HepG2 (cell line): ENCODE measurements around the gene TBX10. TPM values are rescaled to one million over a fixed set of nuclear protein-coding genes. Genes with fewer than 3 reads are reported as not detected.

Source experiments
- ATAC-seq: fragments of 200-7000 bp; cut with Tn5 transposase; 3 replicates; pipeline ENCODE4 v1.9.1; 2020; ENCODE audit warnings: mild to moderate bottlenecking, moderate library complexity
- BruUV-seq: library from RNA; stranded (reverse); fragments of 400-500 nt; replicated peaks from 2 replicates; lab custom pipeline; 2021; lab: Mats Ljungman, UMichigan
- CTCF ChIA-PET: fragments of 300-600 bp; formaldehyde crosslinking; extraction: SDS; loops from one replicate; lab custom pipeline; 2021; ENCODE audit warnings: low total read pairs, inconsistent platforms, low intra/inter-chr PET ratio; lab: Yijun Ruan, JAX
- POLR2A ChIA-PET: fragments of 350-600 bp; sonication (Branson Sonifier 250); formaldehyde crosslinking; loops from one replicate; lab custom pipeline; 2020; ENCODE audit warnings: antibody characterized with exemption, inconsistent platforms; lab: Yijun Ruan, JAX
- DNase-seq: peaks from one replicate; pipeline ENCODE4 v3.0.0-alpha.2; 2015; ENCODE audit warnings: low spot score
- FAIRE-seq: peaks from 3 replicates; lab custom pipeline; 2011; peaks lifted over from hg19 to GRCh38; lab: Jason Lieb, UNC
- H2AFZ ChIP-seq: one replicate; pipeline ENCODE4 v1.6.1; 2011; ENCODE audit warnings: low read length, inconsistent platforms
- H3K27ac ChIP-seq: fragments of 300-600 bp; 3 replicates; pipeline ENCODE4 v1.8.0; 2011; ENCODE audit warnings: mixed run types, mild to moderate bottlenecking, mixed read lengths, low read length, inconsistent platforms; ENCODE audit not compliant: insufficient read depth; ENCODE audit errors: extremely low read length
- H3K27me3 ChIP-seq, 2 experiments: fragments of 200-600 bp in 1 of 2; 2 replicates in 1 of 2; 3 replicates in 1 of 2; pipeline versions ENCODE4 v1.6.0 to v1.8.0; 2011; ENCODE audit warnings: low read length in 2 of 2, mild to moderate bottlenecking in 2 of 2, moderate library complexity in 2 of 2, inconsistent platforms in 1 of 2; ENCODE audit not compliant: insufficient read depth in 2 of 2, control insufficient read depth in 1 of 2
- H3K36me3 ChIP-seq, 2 experiments: fragments of 200-600 bp in 1 of 2; replicated peaks in 1 of 2; 2 replicates in 1 of 2; 3 replicates in 1 of 2; pipeline versions ENCODE4 v1.5.1 to v1.8.0; 2011; ENCODE audit warnings: low read length in 2 of 2, inconsistent platforms in 1 of 2; ENCODE audit not compliant: insufficient read depth in 2 of 2, control insufficient read depth in 1 of 2
- H3K4me1 ChIP-seq: 2 replicates; pipeline ENCODE4 v1.5.1; 2012; ENCODE audit warnings: low read length, inconsistent platforms; ENCODE audit not compliant: insufficient read depth
- H3K4me2 ChIP-seq: 2 replicates; pipeline ENCODE4 v1.6.0; 2011; ENCODE audit warnings: low read depth, low read length, inconsistent platforms
- H3K4me3 ChIP-seq, 3 experiments: fragments of 200-600 bp in 1 of 3; sonication (generic), shearing (Covaris generic) in 1 of 3; replicated peaks in 1 of 3; 2 replicates each; pipeline ENCODE4 v1.5.1; 2011 to 2016; ENCODE audit warnings: low read length in 3 of 3, inconsistent platforms in 2 of 3, low read depth in 2 of 3, mild to moderate bottlenecking in 2 of 3, control low read depth in 1 of 3, mixed read lengths in 1 of 3; ENCODE audit not compliant: insufficient read depth in 1 of 3
- H3K79me2 ChIP-seq: one replicate; pipeline ENCODE4 v1.6.1; 2011; ENCODE audit warnings: low read length, inconsistent platforms; ENCODE audit not compliant: insufficient read depth
- H3K9ac ChIP-seq: 2 replicates; pipeline ENCODE4 v1.6.0; 2011; ENCODE audit warnings: mild to moderate bottlenecking, low read depth, low read length, inconsistent platforms; ENCODE audit not compliant: insufficient read depth
- H3K9me3 ChIP-seq: 2 replicates; pipeline ENCODE4 v1.5.1; 2012; ENCODE audit warnings: mild to moderate bottlenecking, low read length
- H4K20me1 ChIP-seq: 2 replicates; pipeline ENCODE4 v1.6.0; 2011; ENCODE audit warnings: inconsistent platforms, mild to moderate bottlenecking, low read length, moderate library complexity; ENCODE audit not compliant: insufficient read depth
- BRCA1 ChIP-seq: sonication (generic); formaldehyde crosslinking; IDR thresholded peaks from 2 replicates; pipeline ENCODE4 v1.4.0; 2020; ENCODE audit warnings: missing genetic modification reagents
- EP300 ChIP-seq, 3 experiments: sonication (generic) in 1 of 3; formaldehyde crosslinking in 1 of 3; IDR thresholded peaks; 2 replicates each; pipeline versions ENCODE4 v1.5.1 to v1.6.1; 2011 to 2020; ENCODE audit warnings: low read depth in 2 of 3, low read length in 2 of 3, borderline replicate concordance in 1 of 3, improper control_type of control experiment in 1 of 3, mild to moderate bottlenecking in 1 of 3, missing genetic modification reagents in 1 of 3, moderate library complexity in 1 of 3
- ERF ChIP-seq: IDR thresholded peaks from 2 replicates; pipeline ENCODE4 v1.6.1; 2018; ENCODE audit warnings: missing biosample characterization, missing genetic modification reagents
- ESRRA ChIP-seq: sonication (generic); formaldehyde crosslinking; IDR thresholded peaks from 2 replicates; pipeline ENCODE4 v1.5.1; 2020; ENCODE audit warnings: mild to moderate bottlenecking, low read depth, missing genetic modification reagents
- FOXP1 ChIP-seq, 2 experiments: fragments of 450-650 bp in 1 of 2; IDR thresholded peaks; 2 replicates each; pipeline ENCODE4 v1.6.1; 2017 to 2018; ENCODE audit warnings: antibody characterized with exemption in 1 of 2
- MAFF ChIP-seq: IDR thresholded peaks from 2 replicates; pipeline ENCODE4 v1.6.1; 2011; ENCODE audit warnings: low read depth, low read length, improper control_type of control experiment
- NONO ChIP-seq, 2 experiments: fragments of 450-650 bp in 1 of 2; sonication (generic) in 1 of 2; formaldehyde crosslinking in 1 of 2; IDR thresholded peaks in 1 of 2; conservative IDR thresholded peaks in 1 of 2; 2 replicates each; pipeline versions ENCODE4 v1.6.1 to v1.8.0; 2017 to 2022; ENCODE audit warnings: mild to moderate bottlenecking in 1 of 2, missing genetic modification reagents in 1 of 2, moderate library complexity in 1 of 2
- PAWR ChIP-seq: sonication (generic); formaldehyde crosslinking; IDR thresholded peaks from 2 replicates; pipeline ENCODE4 v1.4.0; 2020; ENCODE audit warnings: missing genetic modification reagents, mild to moderate bottlenecking, borderline replicate concordance
- PHF5A ChIP-seq: IDR thresholded peaks from one replicate; pipeline ENCODE4 v1.6.1; 2018; ENCODE audit warnings: low read depth, missing genetic modification reagents; ENCODE audit not compliant: unreplicated experiment
- PRDM15 ChIP-seq: sonication (generic); formaldehyde crosslinking; IDR thresholded peaks from 2 replicates; pipeline ENCODE4 v1.4.0; 2020; ENCODE audit warnings: missing genetic modification reagents
- PTBP1 ChIP-seq: fragments of 200-400 bp; formaldehyde crosslinking; IDR thresholded peaks from 2 replicates; pipeline ENCODE4 v1.6.1; 2018; ENCODE audit warnings: low read length, low read depth; ENCODE audit not compliant: poor library complexity, severe bottlenecking
- TMF1 ChIP-seq: sonication (generic); formaldehyde crosslinking; IDR thresholded peaks from 2 replicates; pipeline ENCODE4 v1.8.1; 2022; ENCODE audit warnings: low read depth, missing genetic modification reagents
- ZBTB4 ChIP-seq: sonication (generic); formaldehyde crosslinking; IDR thresholded peaks from 2 replicates; pipeline ENCODE4 v1.4.0; 2020; ENCODE audit warnings: missing genetic modification reagents, mild to moderate bottlenecking, borderline replicate concordance
- ZMYM3 ChIP-seq: sonication (generic); formaldehyde crosslinking; IDR thresholded peaks from 2 replicates; pipeline ENCODE4 v1.5.1; 2020; ENCODE audit warnings: mild to moderate bottlenecking, missing genetic modification reagents
- ZNF180 ChIP-seq: sonication (generic); formaldehyde crosslinking; IDR thresholded peaks from 2 replicates; pipeline ENCODE4 v1.4.0; 2020; ENCODE audit warnings: low read depth, missing genetic modification reagents, borderline replicate concordance
- ZNF451 ChIP-seq: sonication (generic); formaldehyde crosslinking; IDR thresholded peaks from 2 replicates; pipeline ENCODE4 v1.5.0; 2020; ENCODE audit warnings: mild to moderate bottlenecking, missing genetic modification reagents
- ZNF567 ChIP-seq: sonication (generic); formaldehyde crosslinking; IDR thresholded peaks from 2 replicates; pipeline ENCODE4 v1.8.1; 2023; ENCODE audit warnings: mild to moderate bottlenecking, missing genetic modification reagents, borderline replicate concordance
- ZSCAN25 ChIP-seq: sonication (generic); formaldehyde crosslinking; IDR thresholded peaks from 2 replicates; pipeline ENCODE4 v1.8.0; 2022; ENCODE audit warnings: mild to moderate bottlenecking, missing genetic modification reagents
- WGBS: methylation state at CpG from one replicate; pipeline ENCODE4 v1.1.6; 2017; ENCODE audit warnings: low lambda C conversion rate; 5-methylcytosine and 5-hydroxymethylcytosine counted together
- in situ Hi-C: cut with HindIII; loops from 2 replicates; pipeline ENCODE4 v1.10.0; 2017; ENCODE audit warnings: low pct_unique_long_range_greater_than_20kb; ENCODE audit not compliant: extremely low pct_ligation_motif_present
- intact Hi-C: fragments of 100-400 bp; cut with micrococcal nuclease; formaldehyde crosslinking; loops from one replicate; pipeline ENCODE4 v1.10.0; 2022; ENCODE audit not compliant: unreplicated experiment
- polyA plus RNA-seq, 8 experiments: library from polyadenylated mRNA; depleted of rRNA in 3 of 8; stranded (reverse) in 7 of 8; unstranded in 1 of 8; fragments of >200 nt; fragmentation: Illumina TruSeq in 4 of 8; extraction: Trizol in 4 of 8; gene quantifications; 2 replicates each; pipeline versions ENCODE4 v1.2.1 to v1.2.3, GENCODE V29; 2011 to 2016; ENCODE audit warnings: low read depth in 4 of 8, missing spikeins in 1 of 8, mixed read lengths in 1 of 8; ENCODE audit not compliant: insufficient read depth in 1 of 8
- total RNA-seq, 5 experiments: library from RNA; depleted of rRNA; stranded (reverse); fragments of >200 nt; fragmentation: Illumina TruSeq; extraction: Trizol; gene quantifications; 2 replicates each; pipeline ENCODE4 v1.2.3, GENCODE V29; 2016; ENCODE audit warnings: low read depth in 1 of 5

Gene TBX10
- total and polyA plus RNA-seq, 2 of the 13 experiments (the other 11 are each of a cell fraction or from before 2014, with no cell fraction given): 0.27 to 1.7 TPM

DNA sequence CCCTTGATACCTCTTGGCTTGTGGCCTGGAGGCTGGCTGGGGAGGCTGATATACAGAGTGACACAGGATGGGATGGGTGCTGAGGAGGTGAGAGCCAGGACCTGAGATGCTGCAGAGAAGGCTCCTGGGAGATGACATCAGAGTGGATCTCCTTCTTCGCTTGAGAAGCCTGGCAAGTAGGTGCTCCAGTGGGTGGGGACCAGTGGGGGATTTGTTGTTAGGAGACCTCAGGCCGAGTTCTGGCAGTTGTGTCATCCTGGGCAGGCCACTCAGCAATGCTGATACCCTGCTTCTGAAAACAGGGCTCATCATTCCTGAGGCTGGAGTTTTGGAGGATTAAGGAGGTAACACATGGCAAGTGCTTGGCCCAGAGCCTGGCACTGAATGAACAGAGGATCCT, 34.7 kb downstream of the TBX10 start:
- ATAC-seq (no peak), DNase-seq (no peak), FAIRE-seq (no peak)
- Histone ChIP-seq H3K4me3 (no peak overlapping the region), H3K9me3 (peaks cover 6% of the 10 kb centered on the region; the same call in 1 of the 2 replicates), H3K27me3 (peaks cover 2 to 10% of the 10 kb centered on the region in 2 experiments; a peak in 2 of 5 replicates), H3K9ac (no peak overlapping the region), H4K20me1 (no peaks in the 10 kb centered on the region), H3K4me2 (no peak overlapping the region), H3K79me2 (peaks cover 8% of the 10 kb centered on the region), H3K4me1 (peaks cover 21% of the 10 kb centered on the region), H3K36me3 (peaks cover 0 to 14% of the 10 kb centered on the region in 2 experiments; a peak in 2 of 5 replicates), H2AFZ (no peak overlapping the region), H3K27ac (no peak overlapping the region)
- 50% methylated on average over 1 of the region's 2 CpGs for WGBS
- no TSS peak for BruUV-seq
- ChIA-PET CTCF (no interaction called here), POLR2A (interaction anchor here (1.2 kb wide), 1 partner anchor 26 kb away, joined by 3 read pairs; no protein-coding TSS in a partner anchor)
- in situ Hi-C loops (no loop called here), intact Hi-C loops (no loop called here)
- TF ChIP-seq PAWR (CRISPR knock-in tag) (no peak), PRDM15 (no peak), PHF5A (no peak), PTBP1 (no peak), ZNF567 (CRISPR knock-in tag) (no peak), ZSCAN25 (CRISPR knock-in tag) (no peak), ZNF451 (CRISPR knock-in tag) (no peak), TMF1 (no peak), EP300 (IDR thresholded peaks at IDR 0.05; ENCODE audit: low read depth in 2 of 2, low read length in 2 of 2) (no peak), EP300 (CRISPR knock-in tag; IDR thresholded peaks at IDR 0.05; ENCODE audit: borderline replicate concordance) (no peak), NONO (IDR thresholded peaks at IDR 0.05) (no peak), NONO (CRISPR knock-in tag; conservative IDR thresholded peaks at IDR 0.05) (no peak), MAFF (no peak), ZNF180 (CRISPR knock-in tag) (no peak), ZBTB4 (CRISPR knock-in tag) (no peak), ZMYM3 (no peak), FOXP1 (IDR thresholded peaks at IDR 0.05) (no peak), FOXP1 (CRISPR knock-in tag; IDR thresholded peaks at IDR 0.05) (no peak), BRCA1 (no peak), ERF (CRISPR knock-in tag) (no peak), ESRRA (CRISPR knock-in tag) (no peak)
